ENCODE results near the gene CHRM3.

CHRM3 gene

GRCh38 chr1:239417221-239417620 lies 30.9 kb downstream of the CHRM3 start:
- DNase-seq, result no peak

GRCh38 chr1:239417986-239418640 lies 31.7 kb downstream of the CHRM3 start:
- DNase-seq, result no peak

GRCh38 chr1:239418681-239419080 lies 32.3 kb downstream of the CHRM3 start:
- DNase-seq, result no peak

GRCh38 chr1:239421811-239422210 lies 35.4 kb downstream of the CHRM3 start:
- no peak for DNase-seq

GRCh38 chr1:239422818-239423217 lies 36.5 kb downstream of the CHRM3 start:
- DNase-seq, result no peak

GRCh38 chr1:239426821-239427475 lies 40.6 kb downstream of the CHRM3 start:
- no peak for DNase-seq

GRCh38 chr1:239427712-239428111 lies 41.3 kb downstream of the CHRM3 start:
- no peak for DNase-seq

GRCh38 chr1:239428120-239428710 lies 41.8 kb downstream of the CHRM3 start:
- DNase-seq, result no peak

GRCh38 chr1:239429163-239429562 lies 42.8 kb downstream of the CHRM3 start:
- no peak for DNase-seq

- DNase-seq, result no peak
Observed at GRCh38 chr1:239432255-239432654, 45.9 kb downstream of the CHRM3 start.

- DNase-seq, result no peak
Observed at GRCh38 chr1:239434181-239434580, 47.8 kb downstream of the CHRM3 start.
